ENCODE results near the gene ACADS.

The ACADS gene

DNA sequence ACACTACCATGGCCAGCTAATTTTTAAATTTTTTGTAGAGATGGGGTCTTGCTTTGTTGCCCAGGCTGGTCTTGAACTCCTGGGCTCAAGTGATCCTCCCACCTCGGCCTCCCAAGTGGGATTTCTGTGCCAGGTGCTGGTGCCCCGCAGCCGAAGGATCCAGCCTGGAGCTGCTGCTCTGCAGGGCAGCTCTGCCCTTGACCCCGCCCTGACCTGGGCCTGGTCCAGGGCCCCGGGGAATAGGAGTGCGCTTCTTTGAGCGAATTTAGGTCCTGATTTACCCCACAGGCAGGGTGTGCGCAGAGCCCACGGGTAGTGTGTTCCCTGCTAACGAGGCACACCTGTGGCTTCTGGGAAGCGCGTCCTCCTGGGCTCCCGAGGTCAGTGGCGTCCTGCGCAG, 15.2 kb downstream of the ACADS start (continued):
- TF ChIP-seq, protein P1, sequence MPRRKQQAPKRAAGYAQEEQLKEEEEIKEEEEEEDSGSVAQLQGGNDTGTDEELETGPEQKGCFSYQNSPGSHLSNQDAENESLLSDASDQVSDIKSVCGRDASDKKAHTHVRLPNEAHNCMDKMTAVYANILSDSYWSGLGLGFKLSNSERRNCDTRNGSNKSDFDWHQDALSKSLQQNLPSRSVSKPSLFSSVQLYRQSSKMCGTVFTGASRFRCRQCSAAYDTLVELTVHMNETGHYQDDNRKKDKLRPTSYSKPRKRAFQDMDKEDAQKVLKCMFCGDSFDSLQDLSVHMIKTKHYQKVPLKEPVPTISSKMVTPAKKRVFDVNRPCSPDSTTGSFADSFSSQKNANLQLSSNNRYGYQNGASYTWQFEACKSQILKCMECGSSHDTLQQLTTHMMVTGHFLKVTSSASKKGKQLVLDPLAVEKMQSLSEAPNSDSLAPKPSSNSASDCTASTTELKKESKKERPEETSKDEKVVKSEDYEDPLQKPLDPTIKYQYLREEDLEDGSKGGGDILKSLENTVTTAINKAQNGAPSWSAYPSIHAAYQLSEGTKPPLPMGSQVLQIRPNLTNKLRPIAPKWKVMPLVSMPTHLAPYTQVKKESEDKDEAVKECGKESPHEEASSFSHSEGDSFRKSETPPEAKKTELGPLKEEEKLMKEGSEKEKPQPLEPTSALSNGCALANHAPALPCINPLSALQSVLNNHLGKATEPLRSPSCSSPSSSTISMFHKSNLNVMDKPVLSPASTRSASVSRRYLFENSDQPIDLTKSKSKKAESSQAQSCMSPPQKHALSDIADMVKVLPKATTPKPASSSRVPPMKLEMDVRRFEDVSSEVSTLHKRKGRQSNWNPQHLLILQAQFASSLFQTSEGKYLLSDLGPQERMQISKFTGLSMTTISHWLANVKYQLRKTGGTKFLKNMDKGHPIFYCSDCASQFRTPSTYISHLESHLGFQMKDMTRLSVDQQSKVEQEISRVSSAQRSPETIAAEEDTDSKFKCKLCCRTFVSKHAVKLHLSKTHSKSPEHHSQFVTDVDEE (CRISPR knock-in tag; IDR thresholded peaks at IDR 0.05), result no peak

- no peak for TF ChIP-seq ZC3H10 (CRISPR knock-in tag; IDR thresholded peaks at IDR 0.05)
- ATAC-seq, result no peak
These were observed 16.1 kb downstream of the ACADS start for GRCh38 chr12:120741476-120742421.

- no peak for TF ChIP-seq PPARA (CRISPR knock-in tag; IDR thresholded peaks at IDR 0.05; ENCODE audit: borderline replicate concordance)
- TF ChIP-seq ZC3H10 (CRISPR knock-in tag; IDR thresholded peaks at IDR 0.05), result no peak
- TF ChIP-seq ZFP30 (CRISPR knock-in tag; IDR thresholded peaks at IDR 0.05), result no peak
- TF ChIP-seq RARB (CRISPR knock-in tag; IDR thresholded peaks at IDR 0.05), result no peak
These were observed 19.4 kb downstream of the ACADS start for GRCh38 chr12:120744922-120745493.

DNA sequence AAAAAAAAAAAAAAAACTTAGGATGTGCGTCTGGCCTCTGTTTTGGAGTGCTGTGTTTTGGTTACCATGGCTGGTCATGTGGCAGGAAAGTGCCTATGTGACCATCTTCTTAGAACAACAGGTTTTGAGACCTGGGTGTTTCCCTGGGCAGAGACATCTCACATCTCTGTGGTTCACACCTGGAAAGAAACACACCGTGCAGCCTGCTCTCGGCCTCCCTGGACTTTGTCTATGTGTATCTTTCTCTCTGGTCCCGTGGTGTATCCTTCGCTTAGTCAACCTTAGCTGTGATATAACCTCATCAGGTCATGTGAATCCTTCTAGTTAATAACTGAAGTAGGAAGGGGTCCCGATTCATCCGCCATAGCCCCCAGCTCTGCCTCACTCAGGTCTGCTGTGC, 22.6 kb downstream of the ACADS start:
- no peak for TF ChIP-seq ZFP30 (CRISPR knock-in tag; IDR thresholded peaks at IDR 0.05)
- TF ChIP-seq ZC3H10 (CRISPR knock-in tag; IDR thresholded peaks at IDR 0.05), result no peak
- TF ChIP-seq, protein P2, sequence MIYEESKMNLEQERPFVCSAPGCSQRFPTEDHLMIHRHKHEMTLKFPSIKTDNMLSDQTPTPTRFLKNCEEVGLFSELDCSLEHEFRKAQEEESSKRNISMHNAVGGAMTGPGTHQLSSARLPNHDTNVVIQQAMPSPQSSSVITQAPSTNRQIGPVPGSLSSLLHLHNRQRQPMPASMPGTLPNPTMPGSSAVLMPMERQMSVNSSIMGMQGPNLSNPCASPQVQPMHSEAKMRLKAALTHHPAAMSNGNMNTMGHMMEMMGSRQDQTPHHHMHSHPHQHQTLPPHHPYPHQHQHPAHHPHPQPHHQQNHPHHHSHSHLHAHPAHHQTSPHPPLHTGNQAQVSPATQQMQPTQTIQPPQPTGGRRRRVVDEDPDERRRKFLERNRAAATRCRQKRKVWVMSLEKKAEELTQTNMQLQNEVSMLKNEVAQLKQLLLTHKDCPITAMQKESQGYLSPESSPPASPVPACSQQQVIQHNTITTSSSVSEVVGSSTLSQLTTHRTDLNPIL (CRISPR knock-in tag; IDR thresholded peaks at IDR 0.05; ENCODE audit: low read depth), result no peak
- TF ChIP-seq, protein P1 (CRISPR knock-in tag; IDR thresholded peaks at IDR 0.05), result no peak
- TF ChIP-seq SNAI2 (CRISPR knock-in tag; IDR thresholded peaks at IDR 0.05), result no peak
- TF ChIP-seq ARNTL (CRISPR knock-in tag; IDR thresholded peaks at IDR 0.05; ENCODE audit: borderline replicate concordance, low read depth), result no peak
- no peak for TF ChIP-seq ISL1 (CRISPR knock-in tag; IDR thresholded peaks at IDR 0.05)
- TF ChIP-seq TCF4 (CRISPR knock-in tag; IDR thresholded peaks at IDR 0.05; ENCODE audit: borderline replicate concordance), result no peak
- no peak for TF ChIP-seq RARB (CRISPR knock-in tag; IDR thresholded peaks at IDR 0.05)
- no peak for TF ChIP-seq ZNF8 (CRISPR knock-in tag; IDR thresholded peaks at IDR 0.05)
- no peak for TF ChIP-seq CSDC2 (CRISPR knock-in tag; IDR thresholded peaks at IDR 0.05)
- no peak for TF ChIP-seq CSRNP3 (CRISPR knock-in tag; IDR thresholded peaks at IDR 0.05)
- TF ChIP-seq PPARA (CRISPR knock-in tag; IDR thresholded peaks at IDR 0.05; ENCODE audit: borderline replicate concordance), result no peak
- TF ChIP-seq, protein P3, sequence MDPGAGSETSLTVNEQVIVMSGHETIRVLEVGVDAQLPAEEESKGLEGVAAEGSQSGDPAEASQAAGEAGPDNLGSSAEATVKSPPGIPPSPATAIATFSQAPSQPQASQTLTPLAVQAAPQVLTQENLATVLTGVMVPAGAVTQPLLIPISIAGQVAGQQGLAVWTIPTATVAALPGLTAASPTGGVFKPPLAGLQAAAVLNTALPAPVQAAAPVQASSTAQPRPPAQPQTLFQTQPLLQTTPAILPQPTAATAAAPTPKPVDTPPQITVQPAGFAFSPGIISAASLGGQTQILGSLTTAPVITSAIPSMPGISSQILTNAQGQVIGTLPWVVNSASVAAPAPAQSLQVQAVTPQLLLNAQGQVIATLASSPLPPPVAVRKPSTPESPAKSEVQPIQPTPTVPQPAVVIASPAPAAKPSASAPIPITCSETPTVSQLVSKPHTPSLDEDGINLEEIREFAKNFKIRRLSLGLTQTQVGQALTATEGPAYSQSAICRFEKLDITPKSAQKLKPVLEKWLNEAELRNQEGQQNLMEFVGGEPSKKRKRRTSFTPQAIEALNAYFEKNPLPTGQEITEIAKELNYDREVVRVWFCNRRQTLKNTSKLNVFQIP (CRISPR knock-in tag; IDR thresholded peaks at IDR 0.05; ENCODE audit: borderline replicate concordance, low read depth), result no peak
- TF ChIP-seq BACH2 (CRISPR knock-in tag; IDR thresholded peaks at IDR 0.05; ENCODE audit: borderline replicate concordance), result no peak
- ATAC-seq, result no peak; the same call in 2 of the 3 replicates

More at GRCh38 chr12:120744922-120745493, 19.4 kb downstream of the ACADS start:
- no peak for ATAC-seq

Data from SK-N-SH treated with all-trans-retinoic acid at 6 μM for 48 hours (cell line).